Measurements from ENCODE around the gene TLR9.

GRCh38 chr3:52195291-52195597, 30.2 kb downstream of the TLR9 start:
- TF ChIP-seq POLR2A (IDR thresholded peaks at IDR 0.05; ENCODE audit: low read length) (no peak), GATA1 (IDR thresholded peaks at IDR 0.05; ENCODE audit: low read depth, low read length) (no peak)

Data from erythroblast (primary cell).